Caco-2 (cell line): Measurements from ENCODE around the gene ATP7B. TPM values are rescaled to one million over a fixed set of nuclear protein-coding genes. Genes with fewer than 3 reads are reported as not detected.

Experiments used
- BruUV-seq: library from RNA; stranded (reverse); fragments of 400-500 nt; replicated peaks from 2 replicates; lab custom pipeline; 2021; lab: Mats Ljungman, UMichigan
- CTCF ChIA-PET: fragments of 300-600 bp; sonication (Branson Sonifier 250); formaldehyde crosslinking; loops from one replicate; lab custom pipeline; 2022; ENCODE audit warnings: antibody characterized with exemption; lab: Charles Lee
- POLR2A ChIA-PET: fragments of 300-600 bp; sonication (Branson Sonifier 250); formaldehyde crosslinking; loops from one replicate; lab custom pipeline; 2022; ENCODE audit warnings: antibody characterized with exemption; lab: Charles Lee
- DNase-seq, 2 experiments: peaks; one replicate each; pipeline versions ENCODE4 v3.0.0 to v3.0.0-alpha.2; 2020 to 2022
- H3K27me3 ChIP-seq: replicated peaks from 2 replicates; pipeline ENCODE4 v1.6.0; 2011; ENCODE audit warnings: low read length; ENCODE audit not compliant: control insufficient read depth, insufficient read depth
- H3K36me3 ChIP-seq: 2 replicates; pipeline ENCODE4 v1.5.1; 2011; ENCODE audit warnings: low read length; ENCODE audit not compliant: control insufficient read depth, insufficient read depth
- H3K4me1 ChIP-seq: fragments of 250-450 bp; sonication (Bioruptor Pico); 2 replicates; pipeline ENCODE4 v1.5.1; 2020; ENCODE audit warnings: mild to moderate bottlenecking
- H3K4me3 ChIP-seq: 2 replicates; pipeline ENCODE4 v1.5.1; 2011; ENCODE audit warnings: low read depth, mild to moderate bottlenecking, control low read depth, low read length
- H3K9me3 ChIP-seq: fragments of 250-450 bp; sonication (Bioruptor Pico); 2 replicates; pipeline ENCODE4 v1.5.1; 2020; ENCODE audit warnings: mild to moderate bottlenecking, moderate library complexity
- H3K27ac Mint-ChIP-seq: one replicate; pipeline ENCODE4 v1.8.0; 2022; ENCODE audit warnings: mixed read lengths; ENCODE audit not compliant: unreplicated experiment
- H3K27me3 Mint-ChIP-seq: one replicate; pipeline ENCODE4 v1.8.0; 2022; ENCODE audit warnings: mixed read lengths; ENCODE audit not compliant: insufficient read depth, unreplicated experiment
- H3K36me3 Mint-ChIP-seq: one replicate; pipeline ENCODE4 v1.8.0; 2022; ENCODE audit warnings: mild to moderate bottlenecking, mixed read lengths; ENCODE audit not compliant: insufficient read depth, unreplicated experiment
- H3K4me1 Mint-ChIP-seq: one replicate; pipeline ENCODE4 v1.8.0; 2022; ENCODE audit warnings: low read depth, mixed read lengths; ENCODE audit not compliant: unreplicated experiment
- H3K4me3 Mint-ChIP-seq: one replicate; pipeline ENCODE4 v1.8.0; 2022; ENCODE audit warnings: mild to moderate bottlenecking, moderate library complexity, mixed read lengths; ENCODE audit not compliant: unreplicated experiment
- H3K9me3 Mint-ChIP-seq: one replicate; pipeline ENCODE4 v1.8.0; 2022; ENCODE audit warnings: mixed read lengths; ENCODE audit not compliant: unreplicated experiment
- intact Hi-C: fragments of 100-400 bp; cut with micrococcal nuclease; formaldehyde crosslinking; loops from one replicate; pipeline ENCODE4 v1.10.0; 2022; ENCODE audit not compliant: unreplicated experiment
- total RNA-seq: library from RNA; stranded (reverse); gene quantifications from 2 replicates; pipeline ENCODE4 v1.2.3, GENCODE V29; 2022
- TF ChIP-seq, protein P1 (sequence below), 2 experiments: fragments of 200-600 bp in 1 of 2; IDR thresholded peaks; 1 replicate in 1 of 2; 2 replicates in 1 of 2; pipeline versions ENCODE4 v1.5.1 to v1.8.0; 2011 to 2022; ENCODE audit warnings: antibody characterized with exemption in 1 of 2, control low read depth in 1 of 2, inconsistent platforms in 1 of 2, low read depth in 1 of 2, low read length in 1 of 2, mild to moderate bottlenecking in 1 of 2, moderate library complexity in 1 of 2; ENCODE audit not compliant: insufficient read depth in 1 of 2, severe bottlenecking in 1 of 2, unreplicated experiment in 1 of 2

The ATP7B gene
- total RNA-seq, 1 experiment from 2014 or later: 50.7 TPM

DNA sequence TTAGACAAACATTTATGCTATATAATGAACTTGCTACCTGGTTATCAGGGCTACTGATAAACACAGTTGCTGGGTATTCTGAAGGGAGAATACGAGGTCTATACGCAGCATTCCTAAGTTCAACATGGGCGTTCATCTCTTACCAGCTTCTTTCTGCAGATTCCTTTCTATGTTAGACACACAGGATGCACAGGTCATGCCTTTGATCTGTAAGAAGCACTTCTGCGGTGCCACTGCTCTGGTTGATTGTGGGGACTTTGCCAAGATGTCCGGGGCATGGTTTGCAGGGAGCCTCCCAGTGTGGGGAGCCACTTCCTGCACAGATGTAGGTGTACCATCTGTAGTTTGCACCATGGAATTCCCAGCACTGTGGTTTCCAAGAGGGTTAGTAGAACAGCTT, 40.9 kb downstream of the ATP7B start:
- ChIA-PET POLR2A (no interaction called here), CTCF (no interaction called here)
- intact Hi-C loops: no loop called here
- peaks cover 17% of the 10 kb centered on the region for H3K4me1 Mint-ChIP-seq
- Histone ChIP-seq H3K9me3 (no peaks in the 10 kb centered on the region), H3K4me1 (peaks cover 8% of the 10 kb centered on the region; the same call in 1 of the 2 replicates), H3K36me3 (peaks cover 2% of the 10 kb centered on the region), H3K27me3 (no peaks in the 10 kb centered on the region), H3K4me3 (no peak overlapping the region)
- H3K36me3 Mint-ChIP-seq: peaks cover 29% of the 10 kb centered on the region
- no peak for DNase-seq
- TF ChIP-seq, protein P1, sequence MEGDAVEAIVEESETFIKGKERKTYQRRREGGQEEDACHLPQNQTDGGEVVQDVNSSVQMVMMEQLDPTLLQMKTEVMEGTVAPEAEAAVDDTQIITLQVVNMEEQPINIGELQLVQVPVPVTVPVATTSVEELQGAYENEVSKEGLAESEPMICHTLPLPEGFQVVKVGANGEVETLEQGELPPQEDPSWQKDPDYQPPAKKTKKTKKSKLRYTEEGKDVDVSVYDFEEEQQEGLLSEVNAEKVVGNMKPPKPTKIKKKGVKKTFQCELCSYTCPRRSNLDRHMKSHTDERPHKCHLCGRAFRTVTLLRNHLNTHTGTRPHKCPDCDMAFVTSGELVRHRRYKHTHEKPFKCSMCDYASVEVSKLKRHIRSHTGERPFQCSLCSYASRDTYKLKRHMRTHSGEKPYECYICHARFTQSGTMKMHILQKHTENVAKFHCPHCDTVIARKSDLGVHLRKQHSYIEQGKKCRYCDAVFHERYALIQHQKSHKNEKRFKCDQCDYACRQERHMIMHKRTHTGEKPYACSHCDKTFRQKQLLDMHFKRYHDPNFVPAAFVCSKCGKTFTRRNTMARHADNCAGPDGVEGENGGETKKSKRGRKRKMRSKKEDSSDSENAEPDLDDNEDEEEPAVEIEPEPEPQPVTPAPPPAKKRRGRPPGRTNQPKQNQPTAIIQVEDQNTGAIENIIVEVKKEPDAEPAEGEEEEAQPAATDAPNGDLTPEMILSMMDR (IDR thresholded peaks at IDR 0.05; ENCODE audit: insufficient read depth in 1 of 2, low read depth in 1 of 2, low read length in 1 of 2, severe bottlenecking in 1 of 2, unreplicated experiment in 1 of 2): no peak
- H3K27ac Mint-ChIP-seq: no peak overlapping the region
- BruUV-seq: no TSS peak
- H3K4me3 Mint-ChIP-seq: no peak overlapping the region
- no peaks in the 10 kb centered on the region for H3K27me3 Mint-ChIP-seq
- no peaks in the 10 kb centered on the region for H3K9me3 Mint-ChIP-seq

DNA sequence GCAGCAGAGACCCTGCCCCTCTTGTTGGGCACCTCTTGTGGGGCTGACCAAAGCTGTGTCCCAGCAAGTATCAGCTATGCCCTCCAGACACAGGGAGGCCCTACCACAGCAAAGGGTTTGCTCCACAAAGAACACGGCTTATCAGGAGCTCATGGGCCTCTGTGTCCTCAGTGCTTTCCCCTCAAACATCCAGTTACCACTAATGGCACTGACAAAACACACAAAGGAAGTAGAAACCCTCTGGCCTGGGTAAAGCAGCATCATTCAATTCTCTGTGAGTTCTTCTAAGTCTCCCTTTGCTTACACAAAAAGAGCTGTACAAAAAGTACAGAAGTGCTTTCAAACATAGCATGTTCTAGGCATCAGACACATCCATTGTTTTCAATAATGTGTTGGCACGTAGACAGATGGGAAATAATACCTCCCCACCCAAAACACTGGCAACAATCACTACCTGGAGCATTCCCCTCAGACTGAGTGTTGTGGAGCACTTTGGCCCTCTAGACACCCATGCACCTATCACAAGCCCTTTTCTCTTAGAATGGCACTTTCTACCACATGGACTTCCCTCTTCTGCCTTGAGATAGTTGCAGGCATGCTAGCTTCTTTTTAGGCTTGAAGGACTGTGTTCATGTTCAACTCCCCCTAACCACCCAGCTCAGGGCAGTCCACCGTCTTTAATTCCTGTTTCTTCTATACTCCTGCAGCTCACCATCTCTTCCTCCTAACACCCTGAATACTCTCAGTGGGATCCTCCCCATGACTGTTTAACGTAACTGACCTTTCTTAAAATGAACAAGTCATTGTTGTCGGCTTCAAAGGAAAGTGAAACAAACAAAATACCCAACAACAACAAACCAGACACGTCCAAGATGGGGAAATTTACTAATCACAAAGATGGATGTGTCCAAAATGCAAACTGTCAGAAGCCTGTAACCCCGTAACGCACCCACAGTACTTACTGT, 43.5 kb downstream of the ATP7B start:
- no TSS peak for BruUV-seq
- peaks cover 17% of the 10 kb centered on the region for H3K4me1 Mint-ChIP-seq
- H3K36me3 ChIP-seq: peaks cover 2% of the 10 kb centered on the region
- no peaks in the 10 kb centered on the region for H3K27me3 Mint-ChIP-seq
- CTCF ChIA-PET: no interaction called here
- H3K9me3 ChIP-seq: no peaks in the 10 kb centered on the region
- H3K9me3 Mint-ChIP-seq: no peaks in the 10 kb centered on the region
- DNase-seq: no peak
- TF ChIP-seq, protein P1 (IDR thresholded peaks at IDR 0.05; ENCODE audit: insufficient read depth in 1 of 2, low read depth in 1 of 2, low read length in 1 of 2, severe bottlenecking in 1 of 2, unreplicated experiment in 1 of 2): no peak
- no peak overlapping the region for H3K4me3 ChIP-seq
- H3K4me1 ChIP-seq: peaks cover 8% of the 10 kb centered on the region; the same call in 1 of the 2 replicates
- intact Hi-C loops: no loop called here
- H3K4me3 Mint-ChIP-seq: no peak overlapping the region
- POLR2A ChIA-PET: no interaction called here
- H3K27ac Mint-ChIP-seq: no peak overlapping the region
- H3K27me3 ChIP-seq: no peaks in the 10 kb centered on the region
- H3K36me3 Mint-ChIP-seq: peaks cover 40% of the 10 kb centered on the region

DNA sequence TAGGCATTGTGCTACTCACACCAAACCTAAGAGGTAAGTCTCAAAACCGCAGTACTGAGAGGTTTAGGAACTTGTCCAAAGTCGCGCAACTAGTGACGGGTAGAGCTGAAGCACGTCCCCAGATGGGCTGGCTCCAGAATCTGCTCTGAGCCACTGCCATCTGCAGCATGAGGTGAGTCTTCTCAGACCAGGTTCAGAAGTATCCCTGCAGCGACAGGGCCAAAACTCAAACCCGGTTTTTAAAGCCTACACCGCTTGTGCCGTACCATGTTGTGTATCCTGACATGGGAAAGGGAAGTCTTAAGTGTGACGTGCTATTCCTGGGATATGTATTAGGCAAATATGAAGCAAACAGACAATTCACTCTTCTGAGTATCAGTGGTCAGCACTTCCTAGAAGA, 45.1 kb downstream of the ATP7B start:
- no peaks in the 10 kb centered on the region for H3K27me3 ChIP-seq
- H3K36me3 Mint-ChIP-seq: peaks cover 46% of the 10 kb centered on the region
- H3K9me3 ChIP-seq: no peaks in the 10 kb centered on the region
- ChIA-PET POLR2A (no interaction called here), CTCF (no interaction called here)
- BruUV-seq: no TSS peak
- H3K4me1 ChIP-seq: peaks cover 8% of the 10 kb centered on the region; the same call in 1 of the 2 replicates
- H3K9me3 Mint-ChIP-seq: no peaks in the 10 kb centered on the region
- intact Hi-C loops: no loop called here
- no peaks in the 10 kb centered on the region for H3K27me3 Mint-ChIP-seq
- H3K27ac Mint-ChIP-seq: no peak overlapping the region
- peaks cover 8% of the 10 kb centered on the region for H3K4me1 Mint-ChIP-seq
- TF ChIP-seq, protein P1 (IDR thresholded peaks at IDR 0.05; ENCODE audit: insufficient read depth in 1 of 2, low read depth in 1 of 2, low read length in 1 of 2, severe bottlenecking in 1 of 2, unreplicated experiment in 1 of 2): no peak
- no peak overlapping the region for H3K4me3 Mint-ChIP-seq
- DNase-seq: no peak
- H3K4me3 ChIP-seq: no peak overlapping the region
- peaks cover 2% of the 10 kb centered on the region; the same call in 1 of the 2 replicates for H3K36me3 ChIP-seq
